ENCODE results near the gene TNP1. TPM values are rescaled to one million over a fixed set of nuclear protein-coding genes. Genes with fewer than 3 reads are reported as not detected.

TNP1 gene
- polyA plus RNA-seq, 5 donors: not detected

- DNase-seq: no peak
These were observed 16.0 kb upstream of the TNP1 start for GRCh38 chr2:216875862-216876261.

- no peak for DNase-seq
These were observed 13.7 kb upstream of the TNP1 start for GRCh38 chr2:216873573-216873972.

- no peak for DNase-seq
These were observed 12.8 kb upstream of the TNP1 start for GRCh38 chr2:216872624-216873023.

- no peak for DNase-seq
These were observed 12.2 kb upstream of the TNP1 start for GRCh38 chr2:216872040-216872439.

GRCh38 chr2:216871333-216871934, 11.6 kb upstream of the TNP1 start:
- no peak for DNase-seq

GRCh38 chr2:216870508-216871332, 10.9 kb upstream of the TNP1 start:
- DNase-seq: no peak

- no peak for DNase-seq
These were observed 6.7 kb upstream of the TNP1 start for GRCh38 chr2:216866515-216867095.

GRCh38 chr2:216865658-216866057, 5.8 kb upstream of the TNP1 start:
- DNase-seq: no peak

GRCh38 chr2:216863946-216864345, 4.1 kb upstream of the TNP1 start:
- DNase-seq: no peak

GRCh38 chr2:216862628-216863398, 2.9 kb upstream of the TNP1 start:
- DNase-seq: no peak

GRCh38 chr2:216860426-216861137, 718 bp upstream of the TNP1 start:
- no peak for DNase-seq

GRCh38 chr2:216858312-216858711, 1.6 kb downstream of the TNP1 start:
- no peak for DNase-seq

- DNase-seq: no peak
These were observed 2.7 kb downstream of the TNP1 start for GRCh38 chr2:216857131-216857550.

- no peak for DNase-seq
These were observed 3.3 kb downstream of the TNP1 start for GRCh38 chr2:216856406-216857065.

- no peak for DNase-seq
These were observed 4.3 kb downstream of the TNP1 start for GRCh38 chr2:216855605-216856004.

GRCh38 chr2:216855079-216855478, 4.8 kb downstream of the TNP1 start:
- no peak for DNase-seq

- DNase-seq: no peak
These were observed 8.3 kb downstream of the TNP1 start for GRCh38 chr2:216851486-216852090.

- no peak for DNase-seq
These were observed 9.1 kb downstream of the TNP1 start for GRCh38 chr2:216850665-216851322.

- no peak for DNase-seq
These were observed 9.9 kb downstream of the TNP1 start for GRCh38 chr2:216849987-216850386.

GRCh38 chr2:216845426-216845825, 14.4 kb downstream of the TNP1 start:
- DNase-seq: no peak

Data from right lung (tissue), 5 donors.